Testis (tissue), 2 donors: Measurements from ENCODE around the gene FAM228B.
"Not testable (repeated sequence)": the region's sequence is repeated elsewhere in the genome, so short reads cannot be mapped to it uniquely, and the experiment has no call there.

ENCODE experiments used
- CTCF ChIP-seq, 3 experiments: fragments of 450-650 bp in 2 of 3; fragments of 200-600 bp in 1 of 3; sonication (generic) in 1 of 3; IDR thresholded peaks; one replicate each; pipeline ENCODE4 v1.5.1; 2016 to 2019; ENCODE audit warnings: antibody characterized with exemption in 3 of 3, mild to moderate bottlenecking in 2 of 3, moderate library complexity in 1 of 3
- POLR2A ChIP-seq: fragments of 450-650 bp; IDR thresholded peaks from one replicate; pipeline ENCODE4 v1.6.1; 2017; ENCODE audit warnings: antibody characterized with exemption, mild to moderate bottlenecking, moderate library complexity

DNA sequence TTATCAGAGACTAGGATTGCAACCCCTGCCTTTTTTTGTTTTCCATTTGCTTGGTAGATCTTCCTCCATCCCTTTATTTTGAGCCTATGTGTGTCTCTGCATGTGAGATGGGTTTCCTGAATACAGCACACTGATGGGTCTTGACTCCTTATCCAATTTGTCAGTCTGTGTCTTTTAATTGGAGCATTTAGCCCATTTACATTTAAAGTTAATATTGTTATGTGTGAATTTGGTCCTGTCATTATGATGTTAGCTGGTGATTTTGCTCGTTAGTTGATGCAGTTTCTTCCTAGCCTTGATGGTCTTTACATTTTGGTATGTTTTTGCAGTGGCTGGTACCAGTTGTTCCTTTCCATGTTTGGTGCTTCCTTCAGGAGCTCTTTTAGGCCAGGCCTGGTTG lies 73.9 kb downstream of the FAM228B start:
- TF ChIP-seq POLR2A; CTCF (IDR thresholded peaks at IDR 0.05): not testable (repeated sequence)
